RWPE2 (cell line): ENCODE results near the gene SOCS3.

Experiments used
- ATAC-seq: fragments of 200-7000 bp; cut with Tn5 transposase; 3 replicates; pipeline ENCODE4 v1.9.1; 2021; ENCODE audit warnings: low read depth
- DNase-seq: peaks from one replicate; pipeline ENCODE4 v3.0.0-alpha.2; 2020; ENCODE audit warnings: low spot score
- H3K27ac ChIP-seq: fragments of 450-650 bp; 2 replicates; pipeline ENCODE4 v1.5.1; 2017; ENCODE audit warnings: mild to moderate bottlenecking; ENCODE audit not compliant: poor library complexity, severe bottlenecking
- H3K27me3 ChIP-seq: fragments of 250-450 bp; sonication (Bioruptor Pico); 2 replicates; pipeline ENCODE4 v1.5.1; 2021; ENCODE audit warnings: mild to moderate bottlenecking, moderate library complexity; ENCODE audit not compliant: insufficient read depth, poor library complexity, severe bottlenecking
- H3K36me3 ChIP-seq: fragments of 250-450 bp; sonication (Bioruptor Pico); 2 replicates; pipeline ENCODE4 v1.5.1; 2020; ENCODE audit warnings: low read depth, mild to moderate bottlenecking, moderate library complexity
- H3K4me1 ChIP-seq: fragments of 250-450 bp; sonication (Bioruptor Pico); 2 replicates; pipeline ENCODE4 v1.5.1; 2021; ENCODE audit warnings: mild to moderate bottlenecking, moderate library complexity; ENCODE audit not compliant: insufficient read depth, poor library complexity, severe bottlenecking
- H3K4me3 ChIP-seq: fragments of 250-450 bp; sonication (Bioruptor Pico); 2 replicates; pipeline ENCODE4 v1.5.1; 2021; ENCODE audit warnings: mild to moderate bottlenecking, moderate library complexity; ENCODE audit not compliant: severe bottlenecking
- H3K9me3 ChIP-seq: fragments of 250-450 bp; sonication (Bioruptor Pico); 2 replicates; pipeline ENCODE4 v1.5.1; 2021; ENCODE audit warnings: mild to moderate bottlenecking, moderate library complexity; ENCODE audit not compliant: severe bottlenecking
- TF ChIP-seq, protein P1 (sequence below): fragments of 450-650 bp; IDR thresholded peaks from one replicate; pipeline ENCODE4 v1.5.1; 2017; ENCODE audit warnings: mild to moderate bottlenecking, moderate library complexity; ENCODE audit not compliant: poor library complexity, severe bottlenecking

Gene SOCS3

DNA sequence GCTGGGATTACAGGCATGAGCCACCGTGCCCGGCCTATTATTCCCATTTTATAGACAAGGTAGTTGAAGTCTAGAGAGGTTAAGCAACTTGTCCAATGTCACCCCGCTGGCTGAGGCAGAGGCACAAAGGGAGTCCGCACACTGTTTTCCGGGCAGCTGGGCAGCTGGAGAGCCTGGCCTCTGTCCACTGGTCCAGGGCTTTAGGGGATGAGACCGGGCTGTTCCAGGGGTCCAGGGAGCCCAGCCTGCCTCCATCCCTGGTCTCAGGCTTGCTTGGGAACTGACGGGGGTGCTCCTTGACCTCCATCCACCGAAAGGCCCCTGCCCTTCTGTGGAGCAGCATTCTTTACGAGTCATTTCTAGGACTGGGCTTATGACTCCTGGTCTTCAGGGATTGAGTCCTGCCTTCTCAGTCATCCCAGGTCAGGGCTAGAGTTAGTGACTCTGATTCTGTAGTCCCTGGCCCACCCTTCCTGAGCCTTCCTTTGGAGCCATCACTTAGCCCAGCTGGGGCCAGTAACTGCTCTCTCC is 37.5 kb downstream of the SOCS3 start:
- H3K27ac ChIP-seq: no peak overlapping the region
- ATAC-seq (peak; percentile 12; the same call in 1 of the 3 replicates), DNase-seq (no peak)
- peaks cover 6% of the 10 kb centered on the region for H3K4me1 ChIP-seq
- no peaks in the 10 kb centered on the region for H3K36me3 ChIP-seq
- H3K27me3 ChIP-seq: no peaks in the 10 kb centered on the region
- TF ChIP-seq, protein P1, sequence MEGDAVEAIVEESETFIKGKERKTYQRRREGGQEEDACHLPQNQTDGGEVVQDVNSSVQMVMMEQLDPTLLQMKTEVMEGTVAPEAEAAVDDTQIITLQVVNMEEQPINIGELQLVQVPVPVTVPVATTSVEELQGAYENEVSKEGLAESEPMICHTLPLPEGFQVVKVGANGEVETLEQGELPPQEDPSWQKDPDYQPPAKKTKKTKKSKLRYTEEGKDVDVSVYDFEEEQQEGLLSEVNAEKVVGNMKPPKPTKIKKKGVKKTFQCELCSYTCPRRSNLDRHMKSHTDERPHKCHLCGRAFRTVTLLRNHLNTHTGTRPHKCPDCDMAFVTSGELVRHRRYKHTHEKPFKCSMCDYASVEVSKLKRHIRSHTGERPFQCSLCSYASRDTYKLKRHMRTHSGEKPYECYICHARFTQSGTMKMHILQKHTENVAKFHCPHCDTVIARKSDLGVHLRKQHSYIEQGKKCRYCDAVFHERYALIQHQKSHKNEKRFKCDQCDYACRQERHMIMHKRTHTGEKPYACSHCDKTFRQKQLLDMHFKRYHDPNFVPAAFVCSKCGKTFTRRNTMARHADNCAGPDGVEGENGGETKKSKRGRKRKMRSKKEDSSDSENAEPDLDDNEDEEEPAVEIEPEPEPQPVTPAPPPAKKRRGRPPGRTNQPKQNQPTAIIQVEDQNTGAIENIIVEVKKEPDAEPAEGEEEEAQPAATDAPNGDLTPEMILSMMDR: no peak
- H3K9me3 ChIP-seq: no peaks in the 10 kb centered on the region
- no peak overlapping the region for H3K4me3 ChIP-seq

DNA sequence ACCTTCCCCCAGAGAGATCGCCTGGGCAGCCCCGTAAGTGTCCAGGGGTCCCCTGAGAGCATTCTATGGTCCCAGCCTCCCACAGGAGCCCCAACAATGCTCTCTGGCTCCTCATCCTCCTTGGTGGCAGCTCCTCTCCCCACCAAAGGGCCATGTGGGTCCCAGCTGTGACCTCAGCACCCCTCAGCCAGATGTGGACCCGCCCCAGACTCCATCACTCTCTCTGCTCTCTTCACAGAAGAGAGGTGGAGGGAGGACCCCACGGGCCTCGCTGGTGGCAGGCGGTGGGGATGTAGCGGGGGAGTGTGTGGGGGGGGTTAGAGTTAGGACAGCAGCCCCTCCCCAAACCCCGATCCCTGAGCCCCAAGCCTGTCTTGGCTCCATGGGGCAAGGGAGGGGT is 41.0 kb downstream of the SOCS3 start:
- DNase-seq: no peak
- no peak overlapping the region for H3K4me3 ChIP-seq
- H3K9me3 ChIP-seq: no peaks in the 10 kb centered on the region
- no peak overlapping the region for H3K27ac ChIP-seq
- H3K4me1 ChIP-seq: peaks cover 35% of the 10 kb centered on the region
- no peak for ATAC-seq
- no peaks in the 10 kb centered on the region for H3K36me3 ChIP-seq
- TF ChIP-seq, protein P1: no peak
- H3K27me3 ChIP-seq: no peaks in the 10 kb centered on the region

DNA sequence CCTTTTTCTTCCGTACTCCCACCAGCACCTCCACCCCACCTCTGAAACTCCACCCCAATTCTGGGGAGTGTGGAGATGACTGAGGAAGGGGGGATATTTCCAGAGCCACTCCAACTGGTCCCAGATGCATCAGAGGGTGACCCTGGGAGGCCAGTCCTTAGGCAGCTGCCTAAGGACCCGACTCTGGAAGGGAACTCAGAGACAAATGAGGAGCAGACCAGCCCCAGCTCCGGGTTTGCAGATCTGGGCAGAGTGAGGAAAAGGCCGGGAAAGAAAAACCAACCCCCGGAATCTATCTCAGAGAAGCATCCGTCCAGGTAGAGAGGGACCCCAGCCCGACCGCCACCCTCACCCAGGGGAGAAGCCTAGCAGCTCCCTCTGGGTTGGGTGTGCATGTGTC is 41.5 kb downstream of the SOCS3 start:
- H3K4me3 ChIP-seq: no peak overlapping the region
- H3K36me3 ChIP-seq: no peaks in the 10 kb centered on the region
- TF ChIP-seq, protein P1: no peak
- H3K27me3 ChIP-seq: no peaks in the 10 kb centered on the region
- H3K27ac ChIP-seq: peak overlapping the region; percentile 90
- no peaks in the 10 kb centered on the region for H3K9me3 ChIP-seq
- peaks cover 35% of the 10 kb centered on the region for H3K4me1 ChIP-seq
- ATAC-seq: no peak
- DNase-seq: no peak

DNA sequence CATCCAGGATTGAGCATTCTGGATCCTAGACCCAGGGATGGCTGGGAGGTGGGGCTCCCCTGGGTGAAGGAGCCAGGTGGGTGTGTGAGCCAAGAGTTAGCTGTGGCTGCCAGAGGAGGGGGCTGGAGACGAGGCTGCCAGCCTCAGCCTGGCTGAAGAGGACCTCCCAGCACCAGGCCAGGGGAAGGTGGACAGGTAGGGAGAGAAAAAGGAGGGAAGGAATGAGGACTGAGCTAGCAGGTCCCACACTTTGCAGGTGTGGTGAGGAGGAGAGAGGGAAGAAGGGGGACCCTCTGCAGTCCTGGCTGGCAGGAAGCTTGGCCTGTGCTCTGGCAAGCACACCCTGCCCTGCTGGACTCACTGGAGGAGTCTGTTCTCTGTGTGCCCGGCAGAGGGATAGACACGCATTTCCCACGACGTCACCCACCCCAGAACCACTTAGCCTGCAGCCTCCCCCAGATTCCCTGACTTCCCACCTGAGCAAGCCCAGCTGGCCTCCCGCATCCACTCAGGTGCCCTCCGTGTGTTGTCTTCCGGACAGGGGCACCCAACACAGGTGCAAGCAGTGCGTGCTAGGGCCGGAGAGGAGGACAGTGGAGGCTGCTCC is 42.0 kb downstream of the SOCS3 start:
- Histone ChIP-seq H3K9me3 (no peaks in the 10 kb centered on the region), H3K36me3 (no peaks in the 10 kb centered on the region), H3K27me3 (no peaks in the 10 kb centered on the region), H3K4me1 (peaks cover 35% of the 10 kb centered on the region), H3K27ac (peak overlapping the region; percentile 90), H3K4me3 (no peak overlapping the region)
- DNase-seq (no peak), ATAC-seq (no peak; the same call in 2 of the 3 replicates)
- TF ChIP-seq, protein P1: no peak
